GM21825 (cell line): ENCODE results near the gene SCIN.

Source experiments
- ATAC-seq: cut with Tn5 transposase; IDR thresholded peaks from one replicate; pipeline ENCODE4 v1.9.1; 2021; ENCODE audit warnings: mild to moderate bottlenecking, moderate library complexity; ENCODE audit not compliant: unreplicated experiment

The SCIN gene

GRCh38 chr7:12609561-12609960 is 39.0 kb downstream of the SCIN start:
- ATAC-seq, result no peak

GRCh38 chr7:12610899-12611298 is 40.4 kb downstream of the SCIN start:
- no peak for ATAC-seq

DNA sequence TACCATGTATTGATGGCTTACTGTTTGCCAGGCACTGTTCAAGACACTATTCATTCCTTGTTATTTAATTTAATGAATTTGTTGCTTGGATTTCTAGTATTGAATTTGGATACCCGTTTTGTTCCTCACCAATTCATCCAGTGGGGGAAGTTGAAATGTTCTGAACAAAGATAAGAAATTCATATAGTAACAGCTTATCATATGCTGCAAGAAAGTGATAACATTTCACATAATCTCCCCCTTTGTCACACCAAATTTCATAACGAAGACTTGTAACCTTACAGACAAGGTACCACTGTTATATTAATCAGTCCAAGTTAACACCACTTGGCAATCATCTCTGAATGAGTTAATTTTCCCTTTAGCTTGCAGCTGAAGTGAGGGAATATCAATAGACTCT is 42.1 kb downstream of the SCIN start:
- no peak for ATAC-seq

GRCh38 chr7:12619461-12620069 is 49.0 kb downstream of the SCIN start:
- ATAC-seq, result no peak

GRCh38 chr7:12620371-12620770 is 49.9 kb downstream of the SCIN start:
- ATAC-seq, result no peak

DNA sequence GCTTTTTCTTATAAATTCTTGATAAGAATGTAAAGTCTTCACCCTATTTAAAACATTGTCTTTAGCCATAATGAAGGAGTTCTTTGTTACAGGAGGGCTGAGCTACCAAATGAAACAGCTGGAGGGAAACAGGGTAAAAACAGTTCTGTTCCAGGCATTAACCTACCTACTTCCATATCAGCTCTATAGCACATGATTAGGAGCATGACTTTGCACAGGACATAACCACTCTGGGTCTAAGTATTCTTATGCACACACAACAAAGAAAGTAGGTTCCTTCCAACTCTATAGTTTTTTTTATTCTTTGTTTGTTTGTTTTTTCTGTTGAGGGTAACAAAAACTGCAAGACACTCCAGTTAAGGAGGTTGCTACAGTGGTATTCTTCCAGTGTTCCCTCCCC is 52.7 kb downstream of the SCIN start:
- ATAC-seq, result no peak

GRCh38 chr7:12623885-12624498 is 53.5 kb downstream of the SCIN start:
- peak; percentile 49 for ATAC-seq

DNA sequence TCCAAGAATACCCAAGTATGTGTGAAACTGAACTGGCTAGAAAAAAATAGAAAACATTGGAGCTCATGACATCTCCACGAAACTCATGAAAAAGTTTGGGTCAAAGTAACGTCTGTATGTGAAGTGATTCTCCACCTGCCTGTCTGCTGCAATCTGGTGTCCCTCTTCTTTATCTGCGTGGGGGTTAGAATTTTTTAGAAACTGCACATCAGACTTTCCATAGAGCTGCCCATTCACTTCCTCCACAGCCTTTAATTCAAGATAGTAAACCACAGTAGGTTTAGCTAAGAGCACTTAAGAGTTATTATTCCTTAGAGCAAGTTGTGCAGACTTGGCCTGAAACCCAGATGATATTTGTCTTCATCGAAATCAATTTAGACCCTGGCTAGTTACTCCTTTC is 55.3 kb downstream of the SCIN start:
- ATAC-seq, result no peak

- no peak for ATAC-seq
These were observed 59.4 kb downstream of the SCIN start for GRCh38 chr7:12629816-12630512.

- ATAC-seq, result no peak
These were observed 59.9 kb downstream of the SCIN start for GRCh38 chr7:12630513-12630819.

- no peak for ATAC-seq
These were observed 63.1 kb downstream of the SCIN start for GRCh38 chr7:12633582-12633981.

GRCh38 chr7:12635830-12636229 is 65.3 kb downstream of the SCIN start:
- ATAC-seq, result peak; percentile 65

- no peak for ATAC-seq
These were observed 66.8 kb downstream of the SCIN start for GRCh38 chr7:12637328-12637727.

- peak; percentile 52 for ATAC-seq
These were observed 67.5 kb downstream of the SCIN start for GRCh38 chr7:12637819-12638592.

- ATAC-seq, result no peak
These were observed 68.4 kb downstream of the SCIN start for GRCh38 chr7:12638851-12639456.

DNA sequence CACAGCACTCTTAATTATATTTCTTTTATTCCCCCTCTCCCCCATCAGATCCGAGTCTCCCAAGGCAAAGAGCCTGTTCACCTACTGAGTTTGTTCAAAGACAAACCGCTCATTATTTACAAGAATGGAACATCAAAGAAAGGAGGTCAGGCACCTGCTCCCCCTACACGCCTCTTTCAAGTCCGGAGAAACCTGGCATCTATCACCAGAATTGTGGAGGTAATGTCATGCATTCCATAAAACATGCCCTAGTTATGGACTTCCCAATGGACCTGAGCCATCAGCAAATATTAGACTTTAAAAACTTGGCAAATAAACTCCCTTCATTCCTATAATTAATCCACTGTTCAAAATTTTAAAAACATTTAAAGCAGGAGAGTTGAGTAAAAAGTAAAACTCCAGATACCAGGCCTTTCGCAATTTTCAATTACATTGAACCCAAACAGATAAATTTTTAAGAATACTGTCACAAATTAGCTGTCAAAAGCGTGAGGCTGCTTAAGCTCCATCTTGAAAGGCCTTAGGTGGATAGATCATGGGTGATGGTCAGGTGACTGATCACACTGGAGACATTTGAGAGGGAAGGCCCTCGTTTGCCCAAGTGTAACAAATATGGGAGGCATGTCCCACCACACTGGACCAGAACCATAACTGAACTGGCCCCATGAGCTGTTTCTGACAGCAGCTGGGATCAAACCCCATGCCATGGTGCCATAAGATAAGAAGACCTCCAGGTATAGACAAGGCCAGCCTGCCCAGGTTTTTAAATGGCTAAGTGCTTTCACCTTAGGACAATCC is 70.0 kb downstream of the SCIN start:
- ATAC-seq, result no peak

GRCh38 chr7:12641196-12641595 is 70.7 kb downstream of the SCIN start:
- no peak for ATAC-seq

DNA sequence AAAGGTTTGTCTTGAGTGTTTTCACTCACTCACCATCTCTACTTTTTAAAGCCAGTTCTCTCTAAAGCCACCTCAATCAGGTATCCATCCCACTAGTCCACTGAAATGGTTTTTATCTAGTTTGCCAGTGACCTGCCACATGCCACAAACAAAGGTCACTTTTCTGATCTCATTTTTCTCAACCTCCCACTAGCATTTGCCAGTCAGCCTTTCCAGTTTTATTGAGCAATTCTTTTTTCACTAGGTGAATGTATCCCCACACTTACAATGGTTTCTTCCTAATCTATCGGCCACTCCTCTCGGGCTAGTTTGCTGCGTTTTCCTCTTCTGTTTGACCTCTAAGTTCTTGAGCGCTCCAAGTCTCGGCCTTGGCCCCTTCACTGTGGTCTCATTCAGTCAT is 72.0 kb downstream of the SCIN start:
- ATAC-seq, result no peak

GRCh38 chr7:12643001-12643643 is 72.6 kb downstream of the SCIN start:
- ATAC-seq, result no peak

DNA sequence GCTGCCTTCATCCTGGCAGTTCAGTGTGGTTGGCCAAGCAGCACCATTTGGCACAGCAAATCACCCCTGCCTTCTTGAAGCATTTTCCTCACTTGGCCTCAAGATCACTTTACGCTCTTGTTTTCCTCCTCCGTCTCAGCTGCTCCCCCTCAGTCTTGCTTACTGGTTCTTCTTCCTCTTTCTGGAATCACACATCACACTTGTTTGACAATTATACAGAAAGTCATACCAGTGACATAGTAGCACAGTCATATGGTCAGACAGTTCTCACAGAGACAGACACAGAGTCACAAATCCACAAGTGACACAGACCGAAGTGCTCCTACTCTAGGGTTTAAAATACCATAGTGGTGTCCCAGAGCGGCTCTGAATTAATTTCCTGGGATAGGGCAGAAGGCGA is 73.1 kb downstream of the SCIN start:
- no peak for ATAC-seq
